Endothelial cell of umbilical vein (primary cell): ENCODE measurements around the gene HSD17B4. TPM values are rescaled to one million over a fixed set of nuclear protein-coding genes. Genes with fewer than 3 reads are reported as not detected.

ENCODE experiments used
- BruUV-seq: library from RNA; stranded (reverse); fragments of 400-500 nt; replicated peaks from 2 replicates; lab custom pipeline; 2021; lab: Mats Ljungman, UMichigan
- CTCF ChIA-PET: fragments of 300-600, 350-600 bp; sonication (Branson Sonifier 250); formaldehyde crosslinking; loops from one replicate; lab custom pipeline; 2021; ENCODE audit warnings: antibody characterized with exemption, inconsistent platforms; lab: Charles Lee
- POLR2A ChIA-PET: fragments of 300-600, 350-600 bp; sonication (Branson Sonifier 250); formaldehyde crosslinking; loops from one replicate; lab custom pipeline; 2021; ENCODE audit warnings: antibody characterized with exemption, inconsistent platforms; lab: Charles Lee
- DNase-seq: peaks from one replicate; pipeline ENCODE4 v3.0.0-alpha.2; 2011; ENCODE audit warnings: low read depth, low spot score
- FAIRE-seq: peaks from 2 replicates; lab custom pipeline; 2011; peaks lifted over from hg19 to GRCh38; lab: Jason Lieb, UNC
- H2AFZ ChIP-seq: 2 replicates; pipeline ENCODE4 v1.6.0; 2012; ENCODE audit warnings: low read depth, low read length, control low read depth, inconsistent platforms
- H3K27ac ChIP-seq: 2 replicates; pipeline ENCODE4 v1.5.1; 2011; ENCODE audit warnings: low read depth, mild to moderate bottlenecking, control low read depth, low read length, moderate library complexity; ENCODE audit not compliant: insufficient read depth
- H3K27me3 ChIP-seq, 2 experiments: 2 replicates each; pipeline versions ENCODE4 v1.6.0 to v1.6.1; 2011; ENCODE audit warnings: low read length in 2 of 2, mixed read lengths in 1 of 2; ENCODE audit not compliant: control insufficient read depth in 2 of 2, insufficient read depth in 2 of 2
- H3K36me3 ChIP-seq, 2 experiments: 2 replicates in 1 of 2; 3 replicates in 1 of 2; pipeline ENCODE4 v1.5.1; 2011; ENCODE audit warnings: low read length in 2 of 2, mild to moderate bottlenecking in 1 of 2, moderate library complexity in 1 of 2; ENCODE audit not compliant: control insufficient read depth in 2 of 2, insufficient read depth in 2 of 2; ENCODE audit errors: extremely low read depth in 1 of 2
- H3K4me1 ChIP-seq: 3 replicates; pipeline ENCODE4 v1.5.1; 2011; ENCODE audit warnings: mild to moderate bottlenecking, low read length; ENCODE audit not compliant: control insufficient read depth, insufficient read depth; ENCODE audit errors: extremely low read depth
- H3K4me2 ChIP-seq: 2 replicates; pipeline ENCODE4 v1.6.1; 2011; ENCODE audit warnings: low read length, control low read depth, mixed read lengths; ENCODE audit not compliant: insufficient read depth
- H3K4me3 ChIP-seq, 3 experiments: fragments of 200-600 bp in 1 of 3; sonication (generic), shearing (Covaris generic) in 1 of 3; replicated peaks in 1 of 3; 2 replicates each; pipeline ENCODE4 v1.5.1; 2011 to 2016; ENCODE audit warnings: control low read depth in 3 of 3, low read length in 3 of 3, mild to moderate bottlenecking in 2 of 3, inconsistent platforms in 1 of 3, low read depth in 1 of 3, moderate library complexity in 1 of 3; ENCODE audit not compliant: insufficient read depth in 1 of 3
- H3K79me2 ChIP-seq: 2 replicates; pipeline ENCODE4 v1.6.0; 2012; ENCODE audit warnings: low read length, inconsistent platforms; ENCODE audit not compliant: control insufficient read depth, insufficient read depth
- H3K9ac ChIP-seq: replicated peaks from 2 replicates; pipeline ENCODE3; 2011; ENCODE audit warnings: low read length, control low read depth; ENCODE audit not compliant: insufficient read depth; ENCODE audit errors: extremely low read depth
- H3K9me1 ChIP-seq: replicated peaks from 3 replicates; pipeline ENCODE4 v1.6.0; 2011; ENCODE audit warnings: mild to moderate bottlenecking, low read length; ENCODE audit not compliant: control insufficient read depth, insufficient read depth; ENCODE audit errors: extremely low read depth
- H3K9me3 ChIP-seq: replicated peaks from 2 replicates; pipeline ENCODE4 v1.5.1; 2012; ENCODE audit warnings: low read length, inconsistent platforms; ENCODE audit not compliant: control insufficient read depth, insufficient read depth
- H4K20me1 ChIP-seq: replicated peaks from 2 replicates; pipeline ENCODE3; 2011; ENCODE audit warnings: mild to moderate bottlenecking, low read length; ENCODE audit not compliant: control insufficient read depth, insufficient read depth; ENCODE audit errors: extremely low read depth
- CTCF ChIP-seq, 2 donors: IDR thresholded peaks; 1 replicate in 1 of 2; 2 replicates in 1 of 2; pipeline ENCODE4 v1.5.1; 2011; ENCODE audit warnings: low read length in 2 of 2, mild to moderate bottlenecking in 2 of 2, moderate library complexity in 2 of 2, control low read depth in 1 of 2, inconsistent platforms in 1 of 2, low read depth in 1 of 2; ENCODE audit not compliant: insufficient read depth in 1 of 2; ENCODE audit errors: extremely low read depth in 1 of 2
- EZH2 ChIP-seq: IDR thresholded peaks from 2 replicates; pipeline ENCODE4 v1.6.1; 2012; ENCODE audit warnings: borderline replicate concordance, low read depth, mild to moderate bottlenecking, moderate library complexity, low read length, inconsistent platforms; ENCODE audit not compliant: severe bottlenecking
- FOS ChIP-seq: IDR thresholded peaks from 2 replicates; pipeline ENCODE4 v1.6.1; 2011; ENCODE audit warnings: mild to moderate bottlenecking, low read length, moderate library complexity, borderline replicate concordance; ENCODE audit not compliant: insufficient read depth
- GATA2 ChIP-seq: IDR thresholded peaks from 2 replicates; pipeline ENCODE4 v1.7.0; 2011; ENCODE audit warnings: low read depth, mild to moderate bottlenecking, moderate library complexity, mixed read lengths, low read length; ENCODE audit not compliant: insufficient read length, insufficient read depth
- JUN ChIP-seq: IDR thresholded peaks from 2 replicates; pipeline ENCODE4 v1.6.1; 2011; ENCODE audit warnings: borderline replicate concordance, low read depth; ENCODE audit not compliant: insufficient read length, insufficient read depth
- MAX ChIP-seq: IDR thresholded peaks from 2 replicates; pipeline ENCODE4 v1.6.1; 2011; ENCODE audit not compliant: insufficient read depth, insufficient read length
- MYC ChIP-seq: IDR thresholded peaks from one replicate; pipeline ENCODE4 v1.6.1; 2011; ENCODE audit warnings: mild to moderate bottlenecking, low read depth, low read length
- POLR2A ChIP-seq: IDR thresholded peaks from 2 replicates; pipeline ENCODE4 v1.6.1; 2012; ENCODE audit warnings: low read depth, mild to moderate bottlenecking, control low read depth, low read length
- POLR2AphosphoS5 ChIP-seq: IDR thresholded peaks from 2 replicates; pipeline ENCODE4 v1.6.1; 2012; ENCODE audit warnings: low read depth, mild to moderate bottlenecking, control low read depth, low read length, moderate library complexity; ENCODE audit not compliant: insufficient read depth
- dilution Hi-C: fragments of 300-500 bp; cut with MboI; formaldehyde crosslinking; loops from one replicate; pipeline ENCODE4 v1.15.0; 2019; ENCODE audit warnings: low sequenced_read_pairs; ENCODE audit not compliant: extremely low pct_ligation_motif_present
- intact Hi-C: fragments of 100-400 bp; cut with micrococcal nuclease; formaldehyde crosslinking; loops from one replicate; pipeline ENCODE4 v1.10.0; 2022
- polyA plus RNA-seq, 4 experiments: library from polyadenylated mRNA; depleted of rRNA in 3 of 4; stranded (reverse) in 3 of 4; unstranded in 1 of 4; fragments of >200 nt; gene quantifications; 2 replicates each; pipeline versions ENCODE4 v1.2.1 to v1.2.3, GENCODE V29; 2011 to 2012; ENCODE audit warnings: missing spikeins in 1 of 4
- total RNA-seq: library from RNA; stranded (reverse); gene quantifications from 2 replicates; pipeline ENCODE4 v1.2.3, GENCODE V29; 2021

The HSD17B4 gene
- total and polyA plus RNA-seq, 2 donors (not counting 3 experiments of a cell fraction or from before 2014, with no cell fraction given): 91.4 to 124 TPM

GRCh38 chr5:119468286-119468685, 16.0 kb downstream of the HSD17B4 start:
- Histone ChIP-seq H3K36me3 (no peaks in the 10 kb centered on the region), H2AFZ (no peak overlapping the region), H3K9me3 (no peaks in the 10 kb centered on the region), H3K79me2 (peaks cover 10% of the 10 kb centered on the region), H3K4me3 (no peak overlapping the region), H3K9ac (no peak overlapping the region), H3K27me3 (no peaks in the 10 kb centered on the region), H3K4me1 (peaks cover 2% of the 10 kb centered on the region), H4K20me1 (no peaks in the 10 kb centered on the region), H3K4me2 (no peak overlapping the region), H3K9me1 (no peaks in the 10 kb centered on the region), H3K27ac (no peak overlapping the region)
- BruUV-seq: no TSS peak
- CTCF ChIA-PET: interaction anchor here (0.6 kb wide), 1 partner anchor 1331 kb away, joined by 3 read pairs; no protein-coding TSS in a partner anchor
- dilution Hi-C loops: no loop called here
- DNase-seq (no peak), FAIRE-seq (no peak)
- intact Hi-C loops: no loop called here
- POLR2A ChIA-PET: interaction anchor here (0.6 kb wide), 1 partner anchor 157 kb away, joined by 3 read pairs; no protein-coding TSS in a partner anchor
- no peak for TF ChIP-seq FOS
- TF ChIP-seq CTCF (IDR thresholded peaks at IDR 0.05; ENCODE audit: extremely low read depth in 1 of 2, insufficient read depth in 1 of 2, low read depth in 1 of 2, low read length in 2 of 2): no peak
- no peak for TF ChIP-seq JUN

- H3K4me2 ChIP-seq: no peak overlapping the region
- intact Hi-C loops (loop anchor here (5.0 kb wide), 1 partner anchor 1187 kb away; no protein-coding TSS in a partner anchor), dilution Hi-C loops (no loop called here)
- POLR2A ChIA-PET: no interaction called here
- BruUV-seq: no TSS peak
- peaks cover 2% of the 10 kb centered on the region for H3K4me1 ChIP-seq
- CTCF ChIA-PET: interaction anchor here (0.5 to 2.8 kb wide), 38 partner anchors 8 to 1346 kb away, joined by 3 to 65 read pairs (median 4); partner anchors contain the start of gene DTWD2
- H4K20me1 ChIP-seq: no peaks in the 10 kb centered on the region
- H3K9ac ChIP-seq: no peak overlapping the region
- no peak overlapping the region for H2AFZ ChIP-seq
- H3K9me1 ChIP-seq: no peaks in the 10 kb centered on the region
- peaks cover 9% of the 10 kb centered on the region for H3K79me2 ChIP-seq
- H3K27me3 ChIP-seq: no peaks in the 10 kb centered on the region
- no peak overlapping the region for H3K4me3 ChIP-seq
- no peak for DNase-seq
- no peak for FAIRE-seq
- H3K36me3 ChIP-seq: peaks cover 0 to 4% of the 10 kb centered on the region in 2 experiments
- no peak for TF ChIP-seq MYC
- no peak for TF ChIP-seq POLR2A
- TF ChIP-seq EZH2: no peak
- TF ChIP-seq FOS: no peak
- TF ChIP-seq JUN: no peak
- TF ChIP-seq CTCF (IDR thresholded peaks at IDR 0.05; ENCODE audit: extremely low read depth in 1 of 2, insufficient read depth in 1 of 2, low read depth in 1 of 2, low read length in 2 of 2): no peak
- no peak for TF ChIP-seq GATA2
- no peak for TF ChIP-seq MAX
- TF ChIP-seq POLR2AphosphoS5: no peak
- H3K9me3 ChIP-seq: no peaks in the 10 kb centered on the region
- no peak overlapping the region for H3K27ac ChIP-seq
Observed at GRCh38 chr5:119470105-119470763, 17.9 kb downstream of the HSD17B4 start.
